GM23248 (cell line): ENCODE data around the gene ARHGEF37. TPM values are rescaled to one million over a fixed set of nuclear protein-coding genes. Genes with fewer than 3 reads are reported as not detected.

Experiments used
- DNase-seq: peaks from one replicate; pipeline ENCODE4 v3.0.0-alpha.2; 2015
- H2AFZ ChIP-seq: fragments of 200-600 bp; sonication (generic); 2 replicates; pipeline ENCODE4 v1.6.1; 2016; ENCODE audit warnings: antibody characterized with exemption
- H3F3A ChIP-seq: fragments of 200-600 bp; sonication (generic); 2 replicates; pipeline ENCODE4 v1.6.1; 2016; ENCODE audit warnings: mild to moderate bottlenecking, antibody characterized with exemption, mixed run types; ENCODE audit not compliant: insufficient read depth
- H3K27ac ChIP-seq: fragments of 200-600 bp; sonication (generic); 2 replicates; pipeline ENCODE4 v1.5.1; 2016; ENCODE audit warnings: mild to moderate bottlenecking
- H3K27me3 ChIP-seq: fragments of 200-600 bp; sonication (generic); replicated peaks from 2 replicates; pipeline ENCODE4 v1.6.1; 2016; ENCODE audit warnings: mild to moderate bottlenecking; ENCODE audit not compliant: insufficient read depth
- H3K36me3 ChIP-seq: fragments of 200-600 bp; sonication (generic); 2 replicates; pipeline ENCODE4 v1.6.1; 2016; ENCODE audit warnings: low read depth, mild to moderate bottlenecking
- H3K4me1 ChIP-seq: fragments of 200-600 bp; sonication (generic); 2 replicates; pipeline ENCODE4 v1.6.1; 2016; ENCODE audit warnings: mild to moderate bottlenecking; ENCODE audit not compliant: insufficient read depth
- H3K4me2 ChIP-seq: fragments of 200-600 bp; sonication (generic); one replicate; pipeline ENCODE4 v1.6.1; 2016; ENCODE audit warnings: mild to moderate bottlenecking; ENCODE audit not compliant: unreplicated experiment
- H3K4me3 ChIP-seq: fragments of 200-600 bp; sonication (generic); 2 replicates; pipeline ENCODE4 v1.5.1; 2016; ENCODE audit warnings: mild to moderate bottlenecking
- H3K79me2 ChIP-seq: fragments of 200-600 bp; sonication (generic); 2 replicates; pipeline ENCODE4 v1.6.1; 2016; ENCODE audit warnings: mild to moderate bottlenecking; ENCODE audit not compliant: insufficient read depth
- H3K9ac ChIP-seq: fragments of 200-600 bp; sonication (generic); 2 replicates; pipeline ENCODE4 v1.6.1; 2016; ENCODE audit warnings: mild to moderate bottlenecking
- H3K9me2 ChIP-seq: fragments of 200-600 bp; sonication (generic); 2 replicates; pipeline ENCODE4 v1.6.1; 2016; ENCODE audit warnings: mixed run types, mild to moderate bottlenecking, moderate library complexity; ENCODE audit not compliant: insufficient read depth
- H3K9me3 ChIP-seq: fragments of 200-600 bp; sonication (generic); one replicate; pipeline ENCODE4 v1.6.1; 2017; ENCODE audit warnings: low read depth
- H4K20me1 ChIP-seq: fragments of 200-600 bp; sonication (generic); 2 replicates; pipeline ENCODE4 v1.6.0; 2016; ENCODE audit not compliant: insufficient read depth
- EZH2 ChIP-seq: fragments of 200-600 bp; sonication (generic); IDR thresholded peaks from 2 replicates; pipeline ENCODE4 v1.6.1; 2018; ENCODE audit warnings: antibody characterized with exemption, mild to moderate bottlenecking; ENCODE audit not compliant: insufficient read depth, poor library complexity, severe bottlenecking
- EZH2phosphoT487 ChIP-seq: fragments of 200-600 bp; sonication (generic); IDR thresholded peaks from 2 replicates; pipeline ENCODE4 v1.6.1; 2018; ENCODE audit warnings: antibody characterized with exemption, moderate library complexity, mild to moderate bottlenecking, low read depth; ENCODE audit not compliant: insufficient read depth
- WGBS, 2 experiments: methylation state at CpG; one replicate each; pipeline ENCODE4 v1.1.6; 2015 to 2017; ENCODE audit warnings: low lambda C conversion rate in 2 of 2, low coverage in 1 of 2; ENCODE audit errors: missing lambda C conversion rate in 2 of 2; 5-methylcytosine and 5-hydroxymethylcytosine counted together
- in situ Hi-C: fragments of 300-500 bp; cut with MboI; formaldehyde crosslinking; loops from 2 replicates; pipeline ENCODE4 v1.15.0; 2020
- polyA plus RNA-seq: library from polyadenylated mRNA; unstranded; fragments of >200 nt; fragmentation: Nextera tagmentation; extraction: Ambion mirVana; gene quantifications from 2 replicates; pipeline ENCODE4 v1.2.1, GENCODE V29; 2016
- total RNA-seq: library from RNA; depleted of rRNA; stranded (reverse); fragments of >200 nt; shearing (Covaris generic); gene quantifications from 2 replicates; pipeline ENCODE4 v1.2.3, GENCODE V29; 2014

Gene ARHGEF37
- total and polyA plus RNA-seq, 2 experiments from 2014 or later, result 0.51 to 0.97 TPM

DNA sequence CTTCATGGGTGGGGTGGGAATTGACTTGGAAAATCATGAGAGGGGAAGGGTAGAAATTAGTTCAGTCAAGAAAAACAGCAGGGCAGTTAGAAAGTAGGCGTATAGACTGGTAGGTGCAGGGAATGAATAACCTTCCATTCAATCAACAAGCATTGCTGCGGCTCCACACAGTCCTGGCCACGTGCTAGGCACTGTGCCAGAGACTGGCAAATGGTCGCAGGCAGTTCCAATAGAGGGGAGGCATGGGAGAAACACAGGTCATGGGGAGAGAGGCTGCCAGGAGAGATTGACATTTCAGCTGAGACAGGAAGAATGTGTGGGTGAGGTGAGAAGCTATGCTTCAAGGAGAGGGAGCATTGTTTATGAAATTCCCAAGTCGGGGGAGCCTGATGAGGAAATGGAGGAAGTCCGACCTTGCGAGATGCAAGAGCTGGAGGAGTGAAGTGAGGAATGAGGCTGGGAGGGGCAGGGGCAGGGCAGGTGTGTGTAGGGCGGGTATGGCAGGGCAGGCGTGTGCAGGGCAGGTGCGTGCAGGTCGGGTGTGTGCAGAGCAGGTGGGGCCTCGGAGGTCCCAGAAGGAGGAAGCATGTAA, 94.4 kb downstream of the ARHGEF37 start:
- Histone ChIP-seq H3K4me2 (no peak overlapping the region), H3K4me1 (no peaks in the 10 kb centered on the region), H3K4me3 (no peak overlapping the region), H3K9me3 (no peaks in the 10 kb centered on the region), H2AFZ (no peak overlapping the region), H3K9ac (no peak overlapping the region), H3K27ac (no peak overlapping the region), H3K27me3 (peaks cover 34% of the 10 kb centered on the region), H3K79me2 (no peaks in the 10 kb centered on the region), H3K9me2 (no peaks in the 10 kb centered on the region), H3K36me3 (no peaks in the 10 kb centered on the region), H3F3A (no peaks in the 10 kb centered on the region), H4K20me1 (no peaks in the 10 kb centered on the region)
- in situ Hi-C loops, result no loop called here
- DNase-seq, result no peak
- TF ChIP-seq EZH2 (no peak), EZH2phosphoT487 (no peak)
- WGBS, 2 experiments, result 45 to 47% methylated on average over 9 to 12 of the region's 12 CpGs

DNA sequence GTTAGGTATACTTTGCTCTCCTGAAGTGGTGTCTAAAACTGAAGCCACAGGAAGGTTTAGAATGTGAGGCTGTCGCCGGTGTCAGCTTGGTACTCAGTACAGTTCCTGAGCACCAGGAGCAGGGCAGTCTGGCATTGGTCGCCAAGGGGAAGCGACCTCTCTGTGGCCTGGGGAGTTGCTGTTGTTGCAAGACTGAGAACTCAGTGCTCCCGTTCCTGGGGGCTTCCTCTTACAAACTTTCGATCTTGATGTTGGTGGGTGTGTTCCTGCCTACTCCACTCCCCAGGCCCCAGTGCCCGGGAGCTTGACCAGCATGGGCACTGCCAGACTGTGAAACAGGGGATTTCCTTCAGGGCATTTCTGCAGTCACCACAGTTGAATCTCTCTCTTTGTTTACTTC, 96.4 kb downstream of the ARHGEF37 start:
- Histone ChIP-seq H3K4me3 (no peak overlapping the region), H4K20me1 (no peaks in the 10 kb centered on the region), H3K36me3 (no peaks in the 10 kb centered on the region), H3K9me2 (no peaks in the 10 kb centered on the region), H3K27me3 (peaks cover 51% of the 10 kb centered on the region), H3K4me1 (no peaks in the 10 kb centered on the region), H3K9ac (no peak overlapping the region), H3K4me2 (no peak overlapping the region), H3K27ac (no peak overlapping the region), H3K9me3 (no peaks in the 10 kb centered on the region), H2AFZ (no peak overlapping the region), H3K79me2 (no peaks in the 10 kb centered on the region), H3F3A (no peaks in the 10 kb centered on the region)
- in situ Hi-C loops, result no loop called here
- TF ChIP-seq EZH2, result no peak
- no peak for TF ChIP-seq EZH2phosphoT487
- WGBS, 2 experiments, result 75 to 77% methylated on average over 7 of the region's 7 CpGs
- DNase-seq, result no peak

DNA sequence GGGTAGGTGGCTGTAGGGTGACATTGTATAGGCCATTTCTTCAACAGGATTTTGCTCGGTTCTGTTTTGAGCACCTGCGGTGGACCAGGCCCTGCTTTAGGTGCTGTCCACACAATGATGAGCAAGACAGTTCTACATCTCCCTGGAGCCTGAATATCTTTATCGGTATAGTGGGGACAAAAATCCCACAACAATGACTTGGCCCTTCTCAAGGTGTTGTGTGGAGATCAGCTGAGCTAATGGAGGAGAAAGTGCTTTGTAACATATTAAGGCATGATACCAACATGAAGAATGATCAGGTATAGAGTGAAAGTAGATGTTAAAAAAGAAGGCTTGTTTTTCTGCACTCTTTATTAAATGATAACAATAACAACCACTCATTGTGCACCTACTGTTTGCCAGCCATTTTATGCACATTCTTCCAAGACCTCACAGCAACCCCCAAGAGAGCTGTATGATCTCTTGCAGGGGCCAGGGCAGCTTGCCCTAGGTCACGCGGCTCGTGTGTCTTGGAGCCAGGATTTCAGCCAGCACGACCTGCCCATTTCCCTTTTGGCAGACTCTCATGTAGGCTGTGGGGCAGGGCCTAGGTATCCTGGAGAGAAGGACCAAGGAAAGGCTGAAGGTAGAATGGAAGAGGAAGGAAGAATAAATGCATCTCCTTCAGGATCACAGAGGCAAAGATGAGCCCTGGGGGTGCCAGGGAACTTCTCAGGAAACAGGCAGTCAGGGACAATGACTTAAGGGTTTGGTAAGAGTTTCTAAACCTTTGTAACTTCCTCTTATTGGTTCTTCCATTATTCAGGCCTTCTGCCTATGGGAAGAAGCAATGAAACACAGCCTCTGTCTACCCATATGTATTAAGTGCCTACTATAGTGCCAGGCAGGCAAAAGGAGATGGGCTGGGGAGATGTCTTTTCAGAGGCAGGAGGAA, 98.8 kb downstream of the ARHGEF37 start:
- Histone ChIP-seq H3K9me2 (no peaks in the 10 kb centered on the region), H3K27me3 (peaks cover 65% of the 10 kb centered on the region), H3K79me2 (no peaks in the 10 kb centered on the region), H2AFZ (no peak overlapping the region), H3F3A (no peaks in the 10 kb centered on the region), H3K27ac (no peak overlapping the region), H3K4me3 (no peak overlapping the region), H3K36me3 (no peaks in the 10 kb centered on the region), H3K4me2 (no peak overlapping the region), H3K9me3 (no peaks in the 10 kb centered on the region), H4K20me1 (no peaks in the 10 kb centered on the region), H3K4me1 (no peaks in the 10 kb centered on the region), H3K9ac (no peak overlapping the region)
- 61 to 62% methylated on average over 7 of the region's 7 CpGs for WGBS, 2 experiments
- in situ Hi-C loops, result no loop called here
- no peak for DNase-seq
- TF ChIP-seq EZH2, result no peak
- no peak for TF ChIP-seq EZH2phosphoT487

DNA sequence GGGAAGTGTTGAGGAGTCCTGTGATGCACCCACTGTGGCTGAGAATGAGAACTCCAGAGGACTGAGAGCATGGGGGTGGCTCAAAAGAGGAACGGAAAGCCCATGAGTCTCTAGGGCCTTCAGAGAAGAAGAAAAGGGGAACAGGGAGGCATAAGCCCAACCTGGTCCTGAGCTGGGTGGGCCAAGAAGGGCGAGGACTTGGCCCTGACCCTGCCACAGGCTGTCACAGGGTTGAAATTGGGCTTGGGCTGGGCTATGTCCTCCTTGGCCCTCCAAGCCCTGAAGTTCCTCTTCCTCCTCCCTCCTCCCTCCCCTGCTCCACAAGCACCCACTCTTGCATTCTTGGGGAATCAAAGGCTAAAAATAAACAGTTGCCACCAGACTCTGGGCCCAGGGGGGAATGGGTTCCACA, 99.5 kb downstream of the ARHGEF37 start:
- no peak overlapping the region for H3K27ac ChIP-seq
- no peaks in the 10 kb centered on the region for H3K9me3 ChIP-seq
- H4K20me1 ChIP-seq, result no peaks in the 10 kb centered on the region
- in situ Hi-C loops, result no loop called here
- H3K27me3 ChIP-seq, result peaks cover 63% of the 10 kb centered on the region
- no peaks in the 10 kb centered on the region for H3K4me1 ChIP-seq
- no peak overlapping the region for H2AFZ ChIP-seq
- H3F3A ChIP-seq, result no peaks in the 10 kb centered on the region
- 29 to 43% methylated on average over 2 of the region's 2 CpGs for WGBS, 2 experiments
- no peak overlapping the region for H3K4me3 ChIP-seq
- no peak overlapping the region for H3K9ac ChIP-seq
- H3K4me2 ChIP-seq, result no peak overlapping the region
- TF ChIP-seq EZH2phosphoT487 (no peak), EZH2 (no peak)
- H3K36me3 ChIP-seq, result no peaks in the 10 kb centered on the region
- no peaks in the 10 kb centered on the region for H3K79me2 ChIP-seq
- no peak for DNase-seq
- no peaks in the 10 kb centered on the region for H3K9me2 ChIP-seq
